Fibroblast of lung (primary cell): ENCODE measurements around the gene MBNL1. TPM values are rescaled to one million over a fixed set of nuclear protein-coding genes. Genes with fewer than 3 reads are reported as not detected.

Experiments
- DNase-seq, 2 donors: peaks; one replicate each; pipeline versions ENCODE4 v3.0.0 to v3.0.0-alpha.2; 2010; ENCODE audit warnings: low read depth in 2 of 2
- H2AFZ ChIP-seq: 2 replicates; pipeline ENCODE4 v1.5.1; 2012; ENCODE audit warnings: low read length, control low read depth, inconsistent platforms
- H3K27ac ChIP-seq: 2 replicates; pipeline ENCODE4 v1.5.1; 2011; ENCODE audit warnings: low read length, control low read depth; ENCODE audit not compliant: insufficient read depth
- H3K27me3 ChIP-seq: 2 replicates; pipeline ENCODE4 v1.5.1; 2011; ENCODE audit warnings: mild to moderate bottlenecking, low read length; ENCODE audit not compliant: control insufficient read depth, insufficient read depth
- H3K36me3 ChIP-seq: 2 replicates; pipeline ENCODE4 v1.5.1; 2011; ENCODE audit warnings: low read length; ENCODE audit not compliant: control insufficient read depth, insufficient read depth
- H3K4me1 ChIP-seq: 2 replicates; pipeline ENCODE4 v1.5.1; 2011; ENCODE audit warnings: low read length; ENCODE audit not compliant: control insufficient read depth, insufficient read depth; ENCODE audit errors: extremely low read depth
- H3K4me2 ChIP-seq: 2 replicates; pipeline ENCODE4 v1.5.1; 2011; ENCODE audit warnings: low read length, control low read depth; ENCODE audit not compliant: insufficient read depth; ENCODE audit errors: extremely low read depth
- H3K4me3 ChIP-seq, 4 experiments: fragments of 200-600 bp in 1 of 4; sonication (generic) in 1 of 4; replicated peaks in 1 of 4; 2 replicates each; pipeline ENCODE4 v1.5.1; 2011 to 2016; ENCODE audit warnings: low read length in 4 of 4, low read depth in 3 of 4, mild to moderate bottlenecking in 3 of 4, control low read depth in 2 of 4, inconsistent platforms in 1 of 4, mixed read lengths in 1 of 4; ENCODE audit not compliant: insufficient read depth in 1 of 4; ENCODE audit errors: control extremely low read depth in 1 of 4
- H3K79me2 ChIP-seq: 2 replicates; pipeline ENCODE4 v1.5.1; 2012; ENCODE audit warnings: mild to moderate bottlenecking, low read length, inconsistent platforms; ENCODE audit not compliant: control insufficient read depth, insufficient read depth
- H3K9ac ChIP-seq: 2 replicates; pipeline ENCODE4 v1.5.1; 2011; ENCODE audit warnings: mild to moderate bottlenecking, low read length, control low read depth; ENCODE audit not compliant: insufficient read depth
- H3K9me3 ChIP-seq: 2 replicates; pipeline ENCODE4 v1.5.1; 2012; ENCODE audit warnings: low read depth, low read length; ENCODE audit not compliant: control insufficient read depth, insufficient read depth
- H4K20me1 ChIP-seq: 2 replicates; pipeline ENCODE4 v1.5.1; 2011; ENCODE audit warnings: low read length; ENCODE audit not compliant: control insufficient read depth, insufficient read depth; ENCODE audit errors: extremely low read depth
- EZH2 ChIP-seq: IDR thresholded peaks from 2 replicates; pipeline ENCODE4 v1.5.1; 2012; ENCODE audit warnings: low read length, control low read depth, mild to moderate bottlenecking; ENCODE audit errors: missing control alignments
- polyA plus RNA-seq, 2 donors: library from polyadenylated mRNA; depleted of rRNA in 1 of 2; stranded (reverse) in 1 of 2; unstranded in 1 of 2; fragments of >200 nt; gene quantifications; 2 replicates each; pipeline ENCODE4 v1.2.1, GENCODE V29; 2011 to 2012; ENCODE audit warnings: missing spikeins in 1 of 2
- total RNA-seq: library from RNA; depleted of rRNA; stranded (reverse); fragments of >200 nt; gene quantifications from 2 replicates; pipeline ENCODE4 v1.2.1, GENCODE V29; 2014
- TF ChIP-seq, protein P1 (sequence below), 2 donors: IDR thresholded peaks in 1 of 2; conservative IDR thresholded peaks in 1 of 2; 1 replicate in 1 of 2; 2 replicates in 1 of 2; pipeline ENCODE4 v1.5.1; 2011 to 2012; ENCODE audit warnings: low read length in 2 of 2, control low read depth in 1 of 2, inconsistent platforms in 1 of 2, low read depth in 1 of 2, mild to moderate bottlenecking in 1 of 2

Gene MBNL1
- total and polyA plus RNA-seq, 2 donors (not counting 1 experiment from before 2014, with no cell fraction given): 150 to 213 TPM

DNA sequence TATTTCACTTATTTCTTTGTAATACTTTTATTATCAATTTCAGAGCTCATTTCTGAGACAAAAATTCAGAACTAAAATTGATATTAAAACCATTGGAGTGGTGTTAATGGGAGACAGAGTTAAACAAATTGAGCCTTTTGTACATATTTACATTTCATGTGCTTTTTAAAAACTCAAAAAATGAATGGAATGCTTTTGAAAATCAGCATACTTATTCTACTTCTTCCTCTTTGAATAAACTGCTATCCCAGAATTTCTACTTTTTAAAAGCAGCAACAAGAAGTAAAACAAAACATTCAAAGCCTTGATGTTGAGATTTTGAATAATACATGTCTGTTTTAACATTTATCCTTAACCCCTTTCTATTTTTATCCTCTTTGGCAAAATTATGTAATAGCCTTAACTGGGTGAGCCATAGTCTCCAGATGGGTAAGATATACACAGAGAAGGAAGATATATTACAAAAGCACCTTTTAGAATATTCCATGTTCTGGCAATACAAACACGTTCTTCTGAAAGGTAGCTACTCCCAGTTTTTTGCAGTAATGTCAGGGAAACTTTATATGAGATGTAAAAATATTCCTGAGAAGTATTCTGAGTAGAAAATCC is 123.6 kb downstream of the MBNL1 start:
- no peak for DNase-seq
- Histone ChIP-seq H3K79me2 (peaks cover 86% of the 10 kb centered on the region), H2AFZ (no peak overlapping the region), H3K4me3 (no peak overlapping the region), H3K27ac (no peak overlapping the region), H3K4me2 (no peak overlapping the region), H3K9ac (no peak overlapping the region), H3K9me3 (no peaks in the 10 kb centered on the region), H3K4me1 (peaks cover 13% of the 10 kb centered on the region), H4K20me1 (peaks cover 3% of the 10 kb centered on the region), H3K27me3 (no peaks in the 10 kb centered on the region), H3K36me3 (peaks cover 3% of the 10 kb centered on the region)
- no peak for TF ChIP-seq EZH2
- TF ChIP-seq, protein P1, sequence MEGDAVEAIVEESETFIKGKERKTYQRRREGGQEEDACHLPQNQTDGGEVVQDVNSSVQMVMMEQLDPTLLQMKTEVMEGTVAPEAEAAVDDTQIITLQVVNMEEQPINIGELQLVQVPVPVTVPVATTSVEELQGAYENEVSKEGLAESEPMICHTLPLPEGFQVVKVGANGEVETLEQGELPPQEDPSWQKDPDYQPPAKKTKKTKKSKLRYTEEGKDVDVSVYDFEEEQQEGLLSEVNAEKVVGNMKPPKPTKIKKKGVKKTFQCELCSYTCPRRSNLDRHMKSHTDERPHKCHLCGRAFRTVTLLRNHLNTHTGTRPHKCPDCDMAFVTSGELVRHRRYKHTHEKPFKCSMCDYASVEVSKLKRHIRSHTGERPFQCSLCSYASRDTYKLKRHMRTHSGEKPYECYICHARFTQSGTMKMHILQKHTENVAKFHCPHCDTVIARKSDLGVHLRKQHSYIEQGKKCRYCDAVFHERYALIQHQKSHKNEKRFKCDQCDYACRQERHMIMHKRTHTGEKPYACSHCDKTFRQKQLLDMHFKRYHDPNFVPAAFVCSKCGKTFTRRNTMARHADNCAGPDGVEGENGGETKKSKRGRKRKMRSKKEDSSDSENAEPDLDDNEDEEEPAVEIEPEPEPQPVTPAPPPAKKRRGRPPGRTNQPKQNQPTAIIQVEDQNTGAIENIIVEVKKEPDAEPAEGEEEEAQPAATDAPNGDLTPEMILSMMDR (conservative IDR thresholded peaks at IDR 0.05 in 1 of 2, IDR thresholded peaks at IDR 0.05 in 1 of 2; ENCODE audit: low read depth in 1 of 2, low read length in 2 of 2): no peak

DNA sequence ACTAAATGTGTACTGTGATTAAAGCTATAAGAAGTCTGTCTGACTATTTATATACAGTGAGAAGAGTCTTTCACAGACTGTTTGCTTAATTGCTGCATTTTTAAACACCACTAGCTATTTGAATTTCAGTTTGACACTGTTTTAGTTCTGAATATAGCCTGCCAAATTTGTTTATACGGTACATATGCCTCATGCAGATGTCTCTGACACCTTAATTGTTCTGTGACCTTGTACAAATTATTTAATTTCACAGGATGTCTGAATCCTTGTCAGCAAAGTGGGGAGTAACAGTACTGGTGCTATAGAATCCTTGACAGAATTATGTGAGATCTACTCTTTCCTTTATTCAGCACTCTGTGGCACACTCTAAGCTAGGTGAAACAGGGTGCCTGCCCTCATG is 125.5 kb downstream of the MBNL1 start:
- H3K4me3 ChIP-seq: no peak overlapping the region
- H3K27ac ChIP-seq: no peak overlapping the region
- no peaks in the 10 kb centered on the region for H3K27me3 ChIP-seq
- peaks cover 18% of the 10 kb centered on the region for H3K4me1 ChIP-seq
- peaks cover 3% of the 10 kb centered on the region for H3K36me3 ChIP-seq
- peaks cover 3% of the 10 kb centered on the region for H4K20me1 ChIP-seq
- no peak overlapping the region for H3K9ac ChIP-seq
- no peak overlapping the region for H3K4me2 ChIP-seq
- no peaks in the 10 kb centered on the region for H3K9me3 ChIP-seq
- H3K79me2 ChIP-seq: peaks cover 83% of the 10 kb centered on the region
- no peak for TF ChIP-seq EZH2
- TF ChIP-seq, protein P1 (conservative IDR thresholded peaks at IDR 0.05 in 1 of 2, IDR thresholded peaks at IDR 0.05 in 1 of 2; ENCODE audit: low read depth in 1 of 2, low read length in 2 of 2): no peak
- DNase-seq: no peak
- no peak overlapping the region for H2AFZ ChIP-seq

DNA sequence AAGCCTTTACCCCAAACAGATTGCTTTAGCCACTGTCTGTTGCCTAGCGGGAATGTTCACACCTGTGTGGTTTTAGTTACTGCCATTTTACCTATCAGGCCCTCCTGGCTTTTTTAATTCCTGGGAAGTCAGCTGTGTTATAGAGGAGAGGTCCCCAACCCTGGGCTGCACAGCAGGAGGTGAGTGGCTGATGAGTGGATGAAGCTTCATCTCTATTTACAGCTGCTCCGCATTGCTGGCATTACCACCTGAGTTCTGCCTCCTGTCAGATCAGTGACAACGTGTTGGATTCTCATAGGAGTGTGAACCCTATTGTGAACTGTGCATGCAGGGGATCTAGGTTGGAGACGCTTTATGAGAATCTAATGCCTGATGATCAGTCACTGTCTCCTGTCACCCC is 127.0 kb downstream of the MBNL1 start:
- TF ChIP-seq, protein P1 (conservative IDR thresholded peaks at IDR 0.05 in 1 of 2, IDR thresholded peaks at IDR 0.05 in 1 of 2; ENCODE audit: low read depth in 1 of 2, low read length in 2 of 2): no peak
- no peak for TF ChIP-seq EZH2
- Histone ChIP-seq H3K9ac (no peak overlapping the region), H3K79me2 (peaks cover 82% of the 10 kb centered on the region), H3K9me3 (no peaks in the 10 kb centered on the region), H3K4me1 (peaks cover 19% of the 10 kb centered on the region), H3K4me3 (no peak overlapping the region), H3K27me3 (no peaks in the 10 kb centered on the region), H3K4me2 (no peak overlapping the region), H3K27ac (no peak overlapping the region), H2AFZ (no peak overlapping the region), H3K36me3 (peaks cover 3% of the 10 kb centered on the region), H4K20me1 (peaks cover 3% of the 10 kb centered on the region)
- no peak for DNase-seq
